Astrocyte (in vitro differentiated cells and primary cell): ENCODE data around the gene ACTR3C. TPM values are rescaled to one million over a fixed set of nuclear protein-coding genes. Genes with fewer than 3 reads are reported as not detected.

Experiments
- total RNA-seq: library from RNA; stranded (reverse); gene quantifications from 2 replicates; pipeline ENCODE4 v1.2.1, GENCODE V29; 2021

Gene ACTR3C
- total RNA-seq, 1 donor from 2014 or later: 0.25 TPM

Other genes with a start within 250 kb of the ACTR3C start
- gene LRRC61, start 190 bp downstream of the ACTR3C start, total RNA-seq: 0.24 and 0.45 TPM in 2 replicates
- gene RARRES2, start 18.1 kb upstream of the ACTR3C start, total RNA-seq: 19.4 and 21.7 TPM in 2 replicates
- gene REPIN1, start 45.3 kb upstream of the ACTR3C start, total RNA-seq: 80.1 and 95.3 TPM in 2 replicates
- 6.4 and 6.5 TPM in 2 replicates for gene ZNF775, start 55.8 kb upstream of the ACTR3C start, total RNA-seq
- not detected in 2 replicates for gene GIMAP8, start 127.1 kb upstream of the ACTR3C start, total RNA-seq
- not detected in 2 replicates for gene GIMAP7, start 191.3 kb upstream of the ACTR3C start, total RNA-seq
- gene GIMAP4, start 243.8 kb upstream of the ACTR3C start, total RNA-seq: not detected in 2 replicates